PC-9 (cell line): Measurements from ENCODE around the gene KDM4B. TPM values are rescaled to one million over a fixed set of nuclear protein-coding genes. Genes with fewer than 3 reads are reported as not detected.

Experiments used
- BruUV-seq: library from RNA; stranded (reverse); fragments of 400-500 nt; replicated peaks from 2 replicates; lab custom pipeline; 2021; lab: Mats Ljungman, UMichigan
- CTCF ChIA-PET: fragments of 300-600 bp; sonication (Branson Sonifier 250); formaldehyde crosslinking; loops from one replicate; lab custom pipeline; 2022; ENCODE audit warnings: antibody characterized with exemption; lab: Charles Lee
- POLR2A ChIA-PET: fragments of 300-600 bp; sonication (Branson Sonifier 250); formaldehyde crosslinking; loops from one replicate; lab custom pipeline; 2022; ENCODE audit warnings: antibody characterized with exemption; ENCODE audit not compliant: unreplicated experiment; lab: Charles Lee
- DNase-seq, 2 experiments: peaks; one replicate each; pipeline versions ENCODE4 v3.0.0 to v3.0.0-alpha.2; 2015 to 2022; ENCODE audit warnings: mixed read lengths in 1 of 2
- H2AFZ ChIP-seq: fragments of 200-600 bp; sonication (generic); 2 replicates; pipeline ENCODE4 v1.8.1; 2017; ENCODE audit warnings: antibody characterized with exemption
- H3F3A ChIP-seq: fragments of 200-600 bp; sonication (generic); 2 replicates; pipeline ENCODE4 v1.8.1; 2017; ENCODE audit warnings: antibody characterized with exemption, mild to moderate bottlenecking, low read depth; ENCODE audit not compliant: insufficient read depth
- H3K27ac ChIP-seq: fragments of 200-600 bp; sonication (generic); 2 replicates; pipeline ENCODE4 v1.6.1; 2016; ENCODE audit warnings: mixed run types
- H3K27me3 ChIP-seq: fragments of 200-600 bp; sonication (generic); 2 replicates; pipeline ENCODE4 v1.6.1; 2016; ENCODE audit warnings: low read depth, mixed run types; ENCODE audit not compliant: insufficient read depth
- H3K36me3 ChIP-seq: fragments of 200-600 bp; sonication (generic); 2 replicates; pipeline ENCODE4 v1.6.1; 2016; ENCODE audit warnings: low read depth, mixed run types
- H3K4me1 ChIP-seq: fragments of 200-600 bp; sonication (generic); replicated peaks from 2 replicates; pipeline ENCODE4 v1.6.1; 2016; ENCODE audit warnings: mixed run types; ENCODE audit not compliant: insufficient read depth
- H3K4me2 ChIP-seq: fragments of 200-600 bp; sonication (generic); 2 replicates; pipeline ENCODE4 v1.6.1; 2017; ENCODE audit warnings: mixed run types
- H3K4me3 ChIP-seq: fragments of 200-600 bp; sonication (generic); 2 replicates; pipeline ENCODE4 v1.6.1; 2016; ENCODE audit warnings: mixed run types
- H3K79me2 ChIP-seq: fragments of 200-600 bp; sonication (generic); 2 replicates; pipeline ENCODE4 v1.6.1; 2017; ENCODE audit warnings: low read depth, mixed run types
- H3K9me2 ChIP-seq: fragments of 200-600 bp; sonication (generic); 2 replicates; pipeline ENCODE4 v1.8.1; 2017; ENCODE audit warnings: mild to moderate bottlenecking; ENCODE audit not compliant: insufficient read depth
- H3K9me3 ChIP-seq: fragments of 200-600 bp; sonication (generic); 2 replicates; pipeline ENCODE4 v1.8.1; 2016; ENCODE audit warnings: low read depth; ENCODE audit not compliant: insufficient read depth
- H4K20me1 ChIP-seq: fragments of 200-600 bp; sonication (generic); 2 replicates; pipeline ENCODE4 v1.8.1; 2017; ENCODE audit not compliant: insufficient read depth
- CTCF ChIP-seq: fragments of 200-600 bp; sonication (generic); conservative IDR thresholded peaks from 2 replicates; pipeline ENCODE4 v1.6.1; 2017; ENCODE audit warnings: mixed run types, antibody characterized with exemption, mild to moderate bottlenecking, moderate library complexity
- EZH2 ChIP-seq: fragments of 200-600 bp; sonication (generic); IDR thresholded peaks from 2 replicates; pipeline ENCODE4 v1.8.0; 2017; ENCODE audit warnings: antibody characterized with exemption, low read depth
- intact Hi-C: fragments of 100-400 bp; cut with micrococcal nuclease; formaldehyde crosslinking; loops from one replicate; pipeline ENCODE4 v1.10.0; 2022; ENCODE audit not compliant: unreplicated experiment
- total RNA-seq: library from RNA; stranded (reverse); gene quantifications from 2 replicates; pipeline ENCODE4 v1.2.3, GENCODE V29; 2021

Gene KDM4B
- total RNA-seq, 1 experiment from 2014 or later: 19.5 TPM

DNA sequence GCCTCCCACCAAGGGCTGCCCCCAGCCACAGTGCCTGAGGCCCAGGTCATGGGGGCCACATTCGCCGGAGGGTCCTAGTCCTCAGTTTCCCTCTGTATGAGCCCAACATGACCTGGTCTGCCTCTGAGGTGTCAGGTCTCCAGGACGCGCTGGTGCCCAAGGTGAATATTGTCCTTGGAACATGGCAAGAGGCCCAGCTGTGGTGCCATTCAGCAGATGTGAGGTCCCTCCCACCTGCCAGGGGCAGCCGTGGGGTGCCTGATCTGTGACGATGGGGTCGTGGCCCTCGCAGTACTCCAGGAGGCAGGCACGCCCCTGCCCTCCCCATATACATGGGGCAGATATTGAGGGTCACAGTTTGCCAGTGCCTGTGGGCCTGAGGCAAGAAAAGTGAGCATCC is 151.9 kb downstream of the KDM4B start:
- TF ChIP-seq CTCF (no peak), EZH2 (no peak)
- no peak for DNase-seq
- H3K79me2 ChIP-seq: no peaks in the 10 kb centered on the region
- ChIA-PET CTCF (no interaction called here), POLR2A (no interaction called here)
- H2AFZ ChIP-seq: no peak overlapping the region
- no peaks in the 10 kb centered on the region for H3F3A ChIP-seq
- H3K27ac ChIP-seq: no peak overlapping the region
- H3K4me1 ChIP-seq: no peaks in the 10 kb centered on the region
- H3K36me3 ChIP-seq: no peaks in the 10 kb centered on the region
- no peaks in the 10 kb centered on the region for H4K20me1 ChIP-seq
- no peak overlapping the region for H3K4me3 ChIP-seq
- no peaks in the 10 kb centered on the region for H3K9me3 ChIP-seq
- H3K27me3 ChIP-seq: no peaks in the 10 kb centered on the region
- intact Hi-C loops: no loop called here
- BruUV-seq: no TSS peak
- no peaks in the 10 kb centered on the region for H3K9me2 ChIP-seq
- H3K4me2 ChIP-seq: no peak overlapping the region

DNA sequence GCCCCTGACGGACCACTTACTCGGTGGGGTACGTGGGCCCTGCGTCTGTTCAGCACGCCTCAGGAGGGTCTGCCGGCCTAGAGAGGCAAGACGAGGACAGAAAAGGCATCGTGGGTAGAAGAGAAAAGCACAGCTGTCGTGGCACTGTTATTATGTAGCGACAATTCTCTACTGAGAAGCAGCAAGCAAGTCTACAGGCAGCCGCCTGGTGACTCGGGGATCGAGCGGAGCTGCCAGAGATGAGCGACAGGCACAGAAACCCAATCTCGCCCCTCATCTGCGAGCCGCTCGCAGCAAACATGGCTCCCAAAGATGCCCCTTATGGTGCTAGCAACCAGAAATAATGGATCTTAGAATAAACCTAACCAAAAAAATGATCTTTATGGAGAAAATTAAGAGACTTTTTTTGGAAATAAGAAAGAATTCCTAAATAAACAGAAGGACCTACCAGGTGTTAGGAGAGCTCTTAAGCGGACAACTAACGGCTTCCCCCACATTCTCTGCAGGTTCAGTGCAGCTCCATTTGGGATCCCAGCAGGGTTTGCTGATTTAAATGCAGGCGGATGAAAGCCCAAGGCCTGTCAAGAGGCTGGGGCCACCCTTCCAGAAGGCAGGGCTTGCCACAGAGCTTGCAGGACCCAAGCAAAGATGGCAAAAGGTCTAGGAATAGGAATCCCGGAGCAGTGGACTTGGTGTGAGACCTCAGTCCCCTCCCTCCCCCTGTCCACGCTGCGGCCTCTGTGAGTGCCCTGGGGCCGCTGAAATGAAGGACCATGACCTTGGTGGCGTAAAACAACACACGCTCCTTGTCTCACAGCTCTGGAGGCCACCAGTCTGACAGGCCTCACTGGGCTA is 152.6 kb downstream of the KDM4B start:
- no peaks in the 10 kb centered on the region for H3K79me2 ChIP-seq
- no peaks in the 10 kb centered on the region for H4K20me1 ChIP-seq
- no peaks in the 10 kb centered on the region for H3F3A ChIP-seq
- H3K27ac ChIP-seq: no peak overlapping the region
- H3K36me3 ChIP-seq: no peaks in the 10 kb centered on the region
- H3K9me2 ChIP-seq: no peaks in the 10 kb centered on the region
- no peak overlapping the region for H3K4me2 ChIP-seq
- H2AFZ ChIP-seq: no peak overlapping the region
- POLR2A ChIA-PET: no interaction called here
- no peaks in the 10 kb centered on the region for H3K4me1 ChIP-seq
- CTCF ChIA-PET: no interaction called here
- no peaks in the 10 kb centered on the region for H3K9me3 ChIP-seq
- H3K27me3 ChIP-seq: no peaks in the 10 kb centered on the region
- H3K4me3 ChIP-seq: no peak overlapping the region
- intact Hi-C loops: no loop called here
- BruUV-seq: no TSS peak
- TF ChIP-seq EZH2 (no peak), CTCF (no peak)
- DNase-seq: no peak

GRCh38 chr19:5122121-5122400 is 153.1 kb downstream of the KDM4B start:
- Histone ChIP-seq H3K9me2 (no peaks in the 10 kb centered on the region), H3K4me3 (no peak overlapping the region), H3K9me3 (no peaks in the 10 kb centered on the region), H3K79me2 (no peaks in the 10 kb centered on the region), H4K20me1 (no peaks in the 10 kb centered on the region), H3K36me3 (no peaks in the 10 kb centered on the region), H3K4me2 (no peak overlapping the region), H3K4me1 (no peaks in the 10 kb centered on the region), H3F3A (no peaks in the 10 kb centered on the region), H2AFZ (no peak overlapping the region), H3K27ac (no peak overlapping the region), H3K27me3 (no peaks in the 10 kb centered on the region)
- intact Hi-C loops: no loop called here
- CTCF ChIA-PET: no interaction called here
- POLR2A ChIA-PET: no interaction called here
- no TSS peak for BruUV-seq
- TF ChIP-seq EZH2 (no peak), CTCF (no peak)
- no peak for DNase-seq
